CD14-positive monocyte (primary cell): ENCODE measurements around the gene ESD. TPM values are rescaled to one million over a fixed set of nuclear protein-coding genes. Genes with fewer than 3 reads are reported as not detected.

Experiments used
- DNase-seq, 3 donors: peaks; one replicate each; pipeline ENCODE4 v3.0.0-alpha.2; 2011 to 2022
- H2AFZ ChIP-seq: 2 replicates; pipeline ENCODE4 v1.6.0; 2012; ENCODE audit warnings: mild to moderate bottlenecking, low read depth, low read length, inconsistent platforms; ENCODE audit not compliant: insufficient read depth, poor library complexity, severe bottlenecking
- H3K27ac ChIP-seq, 2 donors: 1 replicate in 1 of 2; 2 replicates in 1 of 2; pipeline ENCODE4 v1.5.1; 2012 to 2013; ENCODE audit warnings: low read length in 2 of 2, control low read depth in 1 of 2, inconsistent platforms in 1 of 2, low read depth in 1 of 2, mild to moderate bottlenecking in 1 of 2
- H3K27me3 ChIP-seq, 2 donors: one replicate each; pipeline versions ENCODE4 v1.6.0 to v1.6.1; 2011 to 2013; ENCODE audit warnings: low read length in 2 of 2; ENCODE audit not compliant: control insufficient read depth in 2 of 2, insufficient read depth in 2 of 2
- H3K36me3 ChIP-seq, 2 donors: replicated peaks in 1 of 2; 1 replicate in 1 of 2; 2 replicates in 1 of 2; pipeline versions ENCODE4 v1.5.1 to v1.6.1; 2012 to 2013; ENCODE audit warnings: low read length in 2 of 2, control low read depth in 1 of 2, inconsistent platforms in 1 of 2, mild to moderate bottlenecking in 1 of 2; ENCODE audit not compliant: insufficient read depth in 2 of 2, control insufficient read depth in 1 of 2
- H3K4me1 ChIP-seq, 2 donors: 1 replicate in 1 of 2; 2 replicates in 1 of 2; pipeline versions ENCODE4 v1.5.1 to v1.6.1; 2012 to 2013; ENCODE audit warnings: low read length in 2 of 2, control low read depth in 1 of 2, inconsistent platforms in 1 of 2, mild to moderate bottlenecking in 1 of 2, moderate library complexity in 1 of 2; ENCODE audit not compliant: insufficient read depth in 2 of 2, control insufficient read depth in 1 of 2
- H3K4me2 ChIP-seq: replicated peaks from 2 replicates; pipeline ENCODE3; 2012; ENCODE audit warnings: low read length, moderate library complexity, mild to moderate bottlenecking; ENCODE audit not compliant: poor library complexity, severe bottlenecking; ENCODE audit errors: extremely low read depth
- H3K4me3 ChIP-seq, 3 experiments: fragments of 200-600 bp in 1 of 3; sonication (generic) in 1 of 3; replicated peaks in 1 of 3; 1 replicate in 2 of 3; 2 replicates in 1 of 3; pipeline ENCODE4 v1.5.1; 2011 to 2013; ENCODE audit warnings: low read length in 3 of 3, mild to moderate bottlenecking in 3 of 3, control low read depth in 2 of 3, low read depth in 2 of 3, inconsistent platforms in 1 of 3, moderate library complexity in 1 of 3
- H3K79me2 ChIP-seq: 2 replicates; pipeline ENCODE4 v1.6.0; 2012; ENCODE audit warnings: mild to moderate bottlenecking, control low read depth, inconsistent platforms, low read length, moderate library complexity; ENCODE audit not compliant: insufficient read depth
- H3K9ac ChIP-seq: 2 replicates; pipeline ENCODE4 v1.6.0; 2017; ENCODE audit warnings: low read length, mild to moderate bottlenecking; ENCODE audit not compliant: insufficient read depth, poor library complexity, severe bottlenecking
- H3K9me3 ChIP-seq, 2 donors: replicated peaks in 1 of 2; 1 replicate in 1 of 2; 2 replicates in 1 of 2; pipeline versions ENCODE4 v1.5.1 to v1.6.1; 2012 to 2013; ENCODE audit warnings: low read length in 2 of 2, control low read depth in 1 of 2; ENCODE audit not compliant: control insufficient read depth in 1 of 2, insufficient read depth in 1 of 2
- H4K20me1 ChIP-seq: 2 replicates; pipeline ENCODE4 v1.6.0; 2012; ENCODE audit warnings: mild to moderate bottlenecking, low read length, control low read depth, moderate library complexity; ENCODE audit not compliant: insufficient read depth
- H3K27ac Mint-ChIP-seq, 7 donors: one replicate each; pipeline ENCODE4 v1.8.0; 2020; ENCODE audit warnings: mild to moderate bottlenecking in 7 of 7, mixed read lengths in 7 of 7, moderate library complexity in 6 of 7, inconsistent platforms in 2 of 7
- H3K27me3 Mint-ChIP-seq, 3 donors: one replicate each; pipeline ENCODE4 v1.8.0; 2021 to 2022; ENCODE audit warnings: low read depth in 3 of 3, mild to moderate bottlenecking in 3 of 3, mixed read lengths in 3 of 3, moderate library complexity in 3 of 3, inconsistent platforms in 1 of 3
- H3K36me3 Mint-ChIP-seq, 2 donors: one replicate each; pipeline ENCODE4 v1.8.0; 2020; ENCODE audit warnings: mixed read lengths in 2 of 2, inconsistent platforms in 1 of 2, mild to moderate bottlenecking in 1 of 2
- H3K4me1 Mint-ChIP-seq: one replicate; pipeline ENCODE4 v1.8.0; 2020; ENCODE audit warnings: mild to moderate bottlenecking, mixed read lengths
- H3K4me3 Mint-ChIP-seq, 2 donors: one replicate each; pipeline ENCODE4 v1.8.0; 2020; ENCODE audit warnings: mild to moderate bottlenecking in 2 of 2, mixed read lengths in 2 of 2, moderate library complexity in 1 of 2
- H3K9me3 Mint-ChIP-seq, 7 donors: one replicate each; pipeline ENCODE4 v1.8.0; 2020 to 2022; ENCODE audit warnings: mixed read lengths in 7 of 7, mild to moderate bottlenecking in 6 of 7, moderate library complexity in 6 of 7, inconsistent platforms in 2 of 7
- CTCF ChIP-seq: fragments of 200-600 bp; IDR thresholded peaks from one replicate; pipeline ENCODE4 v1.8.0; 2022; ENCODE audit warnings: antibody characterized with exemption, mild to moderate bottlenecking
- WGBS: methylation state at CpG from one replicate; pipeline ENCODE4 v1.1.5; 2013; ENCODE audit warnings: missing lambda C conversion rate; ENCODE audit not compliant: insufficient coverage; 5-methylcytosine and 5-hydroxymethylcytosine counted together
- intact Hi-C, 2 donors: fragments of 100-400 bp; cut with micrococcal nuclease; formaldehyde crosslinking; loops; one replicate each; pipeline versions ENCODE4 v1.15.0 to v1.15.1; 2023
- polyA plus RNA-seq, 3 donors: library from polyadenylated mRNA; depleted of rRNA in 1 of 3; unstranded in 2 of 3; stranded (reverse) in 1 of 3; fragments of 300-500 nt in 2 of 3; fragments of >200 nt in 1 of 3; fragmentation: Illumina TruSeq in 2 of 3; gene quantifications; 1 replicate in 2 of 3; 2 replicates in 1 of 3; pipeline ENCODE4 v1.2.3, GENCODE V29; 2012 to 2021

ESD gene
- polyA plus RNA-seq, 3 donors = 46.8 to 147 (median 139) TPM

GRCh38 chr13:46747031-46747820 lies 49.7 kb downstream of the ESD start:
- Histone ChIP-seq H2AFZ (no peak overlapping the region), H4K20me1 (peaks cover 4% of the 10 kb centered on the region), H3K9ac (no peak overlapping the region), H3K4me2 (no peak overlapping the region), H3K27me3 (peaks cover 4 to 5% of the 10 kb centered on the region in 2 donors), H3K4me1 (peaks cover 22 to 24% of the 10 kb centered on the region in 2 donors), H3K27ac (no peak overlapping the region), H3K9me3 (no peaks in the 10 kb centered on the region), H3K4me3 (no peak overlapping the region), H3K79me2 (no peaks in the 10 kb centered on the region), H3K36me3 (peaks cover 4 to 38% of the 10 kb centered on the region in 2 donors)
- DNase-seq = no peak
- intact Hi-C loops = no loop called here
- H3K36me3 Mint-ChIP-seq = peaks cover 60 to 70% of the 10 kb centered on the region in 2 donors
- no peak overlapping the region for H3K4me3 Mint-ChIP-seq
- peaks cover 0 to 10% (median 0%) of the 10 kb centered on the region in 7 donors for H3K9me3 Mint-ChIP-seq
- WGBS = 97% methylated on average over 5 of the region's 8 CpGs
- no peak for TF ChIP-seq CTCF
- H3K27ac Mint-ChIP-seq = peak overlapping the region in 1 of 7 donors; percentile 71
- peaks cover 30% of the 10 kb centered on the region for H3K4me1 Mint-ChIP-seq
- peaks cover 2 to 7% (median 3%) of the 10 kb centered on the region in 3 donors for H3K27me3 Mint-ChIP-seq

- no peak for DNase-seq
- Histone ChIP-seq H3K9ac (no peak overlapping the region), H3K4me3 (no peak overlapping the region), H2AFZ (no peak overlapping the region), H3K9me3 (no peaks in the 10 kb centered on the region), H3K4me2 (no peak overlapping the region), H4K20me1 (no peaks in the 10 kb centered on the region), H3K36me3 (peaks cover 8 to 51% of the 10 kb centered on the region in 2 donors), H3K79me2 (no peaks in the 10 kb centered on the region), H3K4me1 (peaks cover 9 to 12% of the 10 kb centered on the region in 2 donors), H3K27me3 (peaks cover 4 to 5% of the 10 kb centered on the region in 2 donors), H3K27ac (no peak overlapping the region)
- peaks cover 0 to 10% (median 1%) of the 10 kb centered on the region in 7 donors for H3K9me3 Mint-ChIP-seq
- H3K27ac Mint-ChIP-seq = no peak overlapping the region
- intact Hi-C loops = no loop called here
- no peak for TF ChIP-seq CTCF
- H3K27me3 Mint-ChIP-seq = peaks cover 2 to 7% (median 4%) of the 10 kb centered on the region in 3 donors
- no peak overlapping the region for H3K4me3 Mint-ChIP-seq
- H3K4me1 Mint-ChIP-seq = peaks cover 17% of the 10 kb centered on the region
- peaks cover 71 to 80% of the 10 kb centered on the region in 2 donors for H3K36me3 Mint-ChIP-seq
- WGBS = 50% methylated on average over 1 of the region's 4 CpGs
Measured at GRCh38 chr13:46745706-46746105, 51.3 kb downstream of the ESD start.
